Mesendoderm (in vitro differentiated cells): ENCODE measurements around the gene CLEC4G.

Source experiments
- DNase-seq: peaks from one replicate; pipeline ENCODE4 v3.0.0; 2013
- H2AK5ac ChIP-seq: 2 replicates; pipeline ENCODE4 v1.6.1; 2013; ENCODE audit warnings: low read length, inconsistent platforms
- H2BK120ac ChIP-seq: 2 replicates; pipeline ENCODE4 v1.6.1; 2013; ENCODE audit warnings: low read depth, mild to moderate bottlenecking, low read length, moderate library complexity, mixed read lengths
- H2BK15ac ChIP-seq: replicated peaks from 2 replicates; pipeline ENCODE4 v1.6.1; 2013; ENCODE audit warnings: low read depth, mild to moderate bottlenecking, moderate library complexity
- H2BK5ac ChIP-seq: 2 replicates; pipeline ENCODE4 v1.6.1; 2013; ENCODE audit warnings: low read length, inconsistent platforms
- H3K18ac ChIP-seq: 2 replicates; pipeline ENCODE4 v1.6.1; 2013; ENCODE audit warnings: mild to moderate bottlenecking, low read length, mixed read lengths
- H3K23ac ChIP-seq: one replicate; pipeline ENCODE4 v1.6.1; 2013; ENCODE audit warnings: low read length
- H3K27ac ChIP-seq: 2 replicates; pipeline ENCODE4 v1.5.1; 2013; ENCODE audit warnings: low read depth, mild to moderate bottlenecking, inconsistent platforms, low read length, moderate library complexity
- H3K27me3 ChIP-seq: 2 replicates; pipeline ENCODE4 v1.6.1; 2013; ENCODE audit warnings: low read length, control low read depth, mild to moderate bottlenecking, inconsistent platforms; ENCODE audit not compliant: insufficient read depth, poor library complexity
- H3K36me3 ChIP-seq: 2 replicates; pipeline ENCODE4 v1.6.1; 2013; ENCODE audit warnings: low read length, inconsistent platforms; ENCODE audit not compliant: control insufficient read depth, insufficient read depth
- H3K4ac ChIP-seq: one replicate; pipeline ENCODE4 v1.6.1; 2013; ENCODE audit warnings: low read depth, mild to moderate bottlenecking, low read length, moderate library complexity
- H3K4me1 ChIP-seq: 2 replicates; pipeline ENCODE4 v1.6.1; 2013; ENCODE audit warnings: low read depth, low read length, inconsistent platforms; ENCODE audit not compliant: control insufficient read depth
- H3K4me2 ChIP-seq: 2 replicates; pipeline ENCODE4 v1.6.1; 2013; ENCODE audit warnings: low read length
- H3K4me3 ChIP-seq: 2 replicates; pipeline ENCODE4 v1.5.1; 2013; ENCODE audit warnings: mild to moderate bottlenecking, low read length
- H3K56ac ChIP-seq: one replicate; pipeline ENCODE4 v1.6.1; 2013; ENCODE audit warnings: low read length
- H3K79me1 ChIP-seq: 2 replicates; pipeline ENCODE4 v1.6.1; 2013; ENCODE audit warnings: low read length, inconsistent platforms
- H3K79me2 ChIP-seq: 2 replicates; pipeline ENCODE4 v1.6.1; 2013; ENCODE audit warnings: mild to moderate bottlenecking, low read length; ENCODE audit not compliant: control insufficient read depth, insufficient read depth
- H3K9ac ChIP-seq: 2 replicates; pipeline ENCODE4 v1.6.1; 2013; ENCODE audit warnings: low read length, inconsistent platforms
- H4K5ac ChIP-seq: one replicate; pipeline ENCODE4 v1.6.1; 2013; ENCODE audit warnings: low read length
- H4K8ac ChIP-seq: one replicate; pipeline ENCODE4 v1.6.1; 2013; ENCODE audit warnings: low read depth, mild to moderate bottlenecking, control low read depth, low read length, moderate library complexity
- WGBS: extraction: QIAGEN DNeasy Blood & Tissue Kit; methylation state at CpG from one replicate; pipeline ENCODE4 v1.1.7; 2013; ENCODE audit warnings: low lambda C conversion rate, missing lambda C conversion rate; ENCODE audit not compliant: insufficient coverage; ENCODE audit errors: extremely low coverage; 5-methylcytosine and 5-hydroxymethylcytosine counted together

Gene CLEC4G

GRCh38 chr19:7703332-7703731 is 28.6 kb downstream of the CLEC4G start:
- Histone ChIP-seq H2BK5ac (no peak overlapping the region), H3K36me3 (no peaks in the 10 kb centered on the region), H4K5ac (no peak overlapping the region), H3K79me2 (no peaks in the 10 kb centered on the region), H3K4ac (no peak overlapping the region), H3K9ac (no peak overlapping the region), H3K27me3 (no peaks in the 10 kb centered on the region), H3K56ac (no peak overlapping the region), H3K27ac (no peak overlapping the region), H2AK5ac (no peak overlapping the region), H3K4me3 (no peak overlapping the region), H2BK15ac (no peak overlapping the region), H3K18ac (no peak overlapping the region), H3K23ac (no peak overlapping the region), H3K4me1 (no peaks in the 10 kb centered on the region), H3K4me2 (no peak overlapping the region), H4K8ac (no peak overlapping the region), H3K79me1 (no peaks in the 10 kb centered on the region), H2BK120ac (no peak overlapping the region)
- no CpG with 5 or more reads among the region's 8 CpGs for WGBS
- peak; percentile 13 for DNase-seq

GRCh38 chr19:7701654-7702457 is 30.1 kb downstream of the CLEC4G start, which contains the start of gene FCER2:
Gene FCER2, minus strand, starts transcription at chr19:7702131. Its CDS starts 2,371 bp downstream, at chr19:7699760.
- Histone ChIP-seq H3K4me3 (no peak within 1 kb of the TSS), H3K27me3 (no peaks in the 10 kb centered on the region), H3K4ac (no peak within 1 kb of the TSS), H3K18ac (no peak within 1 kb of the TSS), H2BK120ac (no peak within 1 kb of the TSS), H2AK5ac (no peak within 1 kb of the TSS), H3K36me3 (no peaks in the 10 kb centered on the region), H3K56ac (no peak within 1 kb of the TSS), H2BK5ac (no peak within 1 kb of the TSS), H4K8ac (no peak within 1 kb of the TSS), H3K23ac (no peak within 1 kb of the TSS), H2BK15ac (no peak within 1 kb of the TSS), H4K5ac (no peak within 1 kb of the TSS), H3K9ac (no peak within 1 kb of the TSS), H3K79me1 (no peaks in the 10 kb centered on the region), H3K27ac (no peak within 1 kb of the TSS), H3K4me2 (no peak within 1 kb of the TSS), H3K79me2 (no peaks in the 10 kb centered on the region), H3K4me1 (no peaks in the 10 kb centered on the region)
- WGBS: no CpG with 5 or more reads among the region's 20 CpGs
- no peak for DNase-seq

GRCh38 chr19:7701049-7701653 is 30.8 kb downstream of the CLEC4G start:
- no peak overlapping the region for H4K5ac ChIP-seq
- H4K8ac ChIP-seq: no peak overlapping the region
- H3K79me1 ChIP-seq: no peaks in the 10 kb centered on the region
- H2BK120ac ChIP-seq: no peak overlapping the region
- no peak for DNase-seq
- H3K4me3 ChIP-seq: no peak overlapping the region
- no peak overlapping the region for H3K4ac ChIP-seq
- no peak overlapping the region for H3K56ac ChIP-seq
- no peaks in the 10 kb centered on the region for H3K27me3 ChIP-seq
- no peaks in the 10 kb centered on the region for H3K79me2 ChIP-seq
- H2BK5ac ChIP-seq: no peak overlapping the region
- WGBS: no CpG with 5 or more reads among the region's 12 CpGs
- H3K18ac ChIP-seq: no peak overlapping the region
- no peaks in the 10 kb centered on the region for H3K4me1 ChIP-seq
- H3K9ac ChIP-seq: no peak overlapping the region
- H3K36me3 ChIP-seq: no peaks in the 10 kb centered on the region
- no peak overlapping the region for H3K27ac ChIP-seq
- no peak overlapping the region for H3K23ac ChIP-seq
- no peak overlapping the region for H2AK5ac ChIP-seq
- no peak overlapping the region for H3K4me2 ChIP-seq
- H2BK15ac ChIP-seq: no peak overlapping the region

GRCh38 chr19:7699417-7700401 is 32.2 kb downstream of the CLEC4G start:
- no peaks in the 10 kb centered on the region for H3K27me3 ChIP-seq
- no peak overlapping the region for H3K4me3 ChIP-seq
- H2BK5ac ChIP-seq: no peak overlapping the region
- H2BK15ac ChIP-seq: no peak overlapping the region
- no peak overlapping the region for H3K9ac ChIP-seq
- H3K4me1 ChIP-seq: no peaks in the 10 kb centered on the region
- H4K8ac ChIP-seq: no peak overlapping the region
- H3K79me2 ChIP-seq: no peaks in the 10 kb centered on the region
- no peak overlapping the region for H3K56ac ChIP-seq
- no peak overlapping the region for H2AK5ac ChIP-seq
- no CpG with 5 or more reads among the region's 15 CpGs for WGBS
- no peak overlapping the region for H3K18ac ChIP-seq
- no peak overlapping the region for H3K23ac ChIP-seq
- peak; percentile 7 for DNase-seq
- no peak overlapping the region for H4K5ac ChIP-seq
- H3K4ac ChIP-seq: no peak overlapping the region
- H2BK120ac ChIP-seq: no peak overlapping the region
- H3K79me1 ChIP-seq: no peaks in the 10 kb centered on the region
- H3K27ac ChIP-seq: no peak overlapping the region
- no peaks in the 10 kb centered on the region for H3K36me3 ChIP-seq
- no peak overlapping the region for H3K4me2 ChIP-seq

- Histone ChIP-seq H2BK120ac (no peak overlapping the region), H3K56ac (no peak overlapping the region), H3K4me3 (no peak overlapping the region), H4K5ac (no peak overlapping the region), H3K27me3 (no peaks in the 10 kb centered on the region), H2BK15ac (no peak overlapping the region), H3K79me2 (no peaks in the 10 kb centered on the region), H3K4me2 (no peak overlapping the region), H2AK5ac (no peak overlapping the region), H3K79me1 (no peaks in the 10 kb centered on the region), H4K8ac (no peak overlapping the region), H3K36me3 (no peaks in the 10 kb centered on the region), H3K23ac (no peak overlapping the region), H3K4me1 (no peaks in the 10 kb centered on the region), H2BK5ac (no peak overlapping the region), H3K4ac (no peak overlapping the region), H3K27ac (no peak overlapping the region), H3K9ac (no peak overlapping the region), H3K18ac (no peak overlapping the region)
- no CpG with 5 or more reads among the region's 2 CpGs for WGBS
- DNase-seq: no peak
Observed at GRCh38 chr19:7699003-7699402, 32.9 kb downstream of the CLEC4G start.
